ENCODE results near the gene AHI1. TPM values are rescaled to one million over a fixed set of nuclear protein-coding genes. Genes with fewer than 3 reads are reported as not detected.

AHI1 gene
- total and polyA plus RNA-seq, 8 donors, result 10.6 to 24.8 (median 16.5) TPM

- H3K27ac ChIP-seq, result no peak overlapping the region
Measured at GRCh38 chr6:135479601-135480000, 17.9 kb downstream of the AHI1 start.

GRCh38 chr6:135478626-135479025, 18.9 kb downstream of the AHI1 start:
- TF ChIP-seq, protein P1, sequence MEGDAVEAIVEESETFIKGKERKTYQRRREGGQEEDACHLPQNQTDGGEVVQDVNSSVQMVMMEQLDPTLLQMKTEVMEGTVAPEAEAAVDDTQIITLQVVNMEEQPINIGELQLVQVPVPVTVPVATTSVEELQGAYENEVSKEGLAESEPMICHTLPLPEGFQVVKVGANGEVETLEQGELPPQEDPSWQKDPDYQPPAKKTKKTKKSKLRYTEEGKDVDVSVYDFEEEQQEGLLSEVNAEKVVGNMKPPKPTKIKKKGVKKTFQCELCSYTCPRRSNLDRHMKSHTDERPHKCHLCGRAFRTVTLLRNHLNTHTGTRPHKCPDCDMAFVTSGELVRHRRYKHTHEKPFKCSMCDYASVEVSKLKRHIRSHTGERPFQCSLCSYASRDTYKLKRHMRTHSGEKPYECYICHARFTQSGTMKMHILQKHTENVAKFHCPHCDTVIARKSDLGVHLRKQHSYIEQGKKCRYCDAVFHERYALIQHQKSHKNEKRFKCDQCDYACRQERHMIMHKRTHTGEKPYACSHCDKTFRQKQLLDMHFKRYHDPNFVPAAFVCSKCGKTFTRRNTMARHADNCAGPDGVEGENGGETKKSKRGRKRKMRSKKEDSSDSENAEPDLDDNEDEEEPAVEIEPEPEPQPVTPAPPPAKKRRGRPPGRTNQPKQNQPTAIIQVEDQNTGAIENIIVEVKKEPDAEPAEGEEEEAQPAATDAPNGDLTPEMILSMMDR (IDR thresholded peaks at IDR 0.05), result no peak
- Histone ChIP-seq H3K9me3 (no peaks in the 10 kb centered on the region), H3K4me1 (no peaks in the 10 kb centered on the region), H3K27ac (no peak overlapping the region), H3K4me3 (no peak overlapping the region), H3K27me3 (no peaks in the 10 kb centered on the region), H3K36me3 (peaks cover 0 to 9% (median 8%) of the 10 kb centered on the region in 3 donors)
- intact Hi-C loops (cut with DNase I), result no loop called here
- ATAC-seq (no peak), DNase-seq (no peak), FAIRE-seq (no peak)

More at GRCh38 chr6:135479601-135480000, 17.9 kb downstream of the AHI1 start:
- FAIRE-seq (no peak), ATAC-seq (no peak), DNase-seq (no peak)
- no peak overlapping the region for H3K4me3 ChIP-seq
- intact Hi-C loops (cut with DNase I), result no loop called here
- H3K9me3 ChIP-seq, result no peaks in the 10 kb centered on the region
- H3K36me3 ChIP-seq, result peaks cover 0 to 13% (median 8%) of the 10 kb centered on the region in 3 donors
- no peaks in the 10 kb centered on the region for H3K4me1 ChIP-seq
- WGBS, 2 donors, result 97 to 98% methylated on average over 2 of the region's 2 CpGs
- TF ChIP-seq, protein P1 (IDR thresholded peaks at IDR 0.05), result no peak
- no peaks in the 10 kb centered on the region for H3K27me3 ChIP-seq

DNA sequence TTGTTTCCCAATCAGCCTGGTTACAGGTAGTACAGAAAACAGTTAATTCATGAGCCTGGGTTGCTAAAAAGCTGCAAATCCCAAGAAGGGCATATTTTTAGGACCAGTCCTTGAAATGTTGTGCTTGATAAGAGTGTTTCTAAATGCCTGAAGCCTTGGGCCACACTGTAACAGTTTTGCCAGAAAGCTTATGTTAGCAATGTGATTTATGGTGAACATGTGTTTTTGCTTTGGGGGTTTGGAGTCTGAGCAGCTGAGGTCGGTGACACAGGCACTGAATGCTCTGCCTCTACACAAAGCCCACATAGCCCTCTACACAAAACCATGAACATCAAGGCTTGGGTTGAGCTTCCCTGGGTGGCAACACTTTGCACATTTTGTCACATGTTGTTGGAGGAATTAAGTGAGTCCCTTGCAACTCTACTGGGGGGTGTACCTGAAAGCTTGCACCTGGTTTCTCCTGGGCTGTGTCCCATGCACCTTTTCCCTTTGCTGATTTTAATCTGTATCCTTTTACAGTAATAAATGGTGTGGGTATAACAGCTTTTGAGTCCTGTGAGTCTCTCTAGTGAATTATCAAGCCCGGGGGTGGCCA, 22.2 kb downstream of the AHI1 start:
- no peak overlapping the region for H3K4me3 ChIP-seq
- H3K27me3 ChIP-seq, result no peaks in the 10 kb centered on the region
- no peaks in the 10 kb centered on the region for H3K9me3 ChIP-seq
- H3K4me1 ChIP-seq, result no peaks in the 10 kb centered on the region
- no peak for DNase-seq
- FAIRE-seq, result no peak
- TF ChIP-seq, protein P1 (IDR thresholded peaks at IDR 0.05), result no peak
- peaks cover 0 to 4% (median 2%) of the 10 kb centered on the region in 3 donors for H3K36me3 ChIP-seq
- intact Hi-C loops (cut with DNase I), result no loop called here
- WGBS, 2 donors, result 88% methylated on average over 2 of the region's 2 CpGs
- H3K27ac ChIP-seq, result no peak overlapping the region
- no peak for ATAC-seq

- H3K4me1 ChIP-seq, result no peaks in the 10 kb centered on the region
- no peaks in the 10 kb centered on the region for H3K36me3 ChIP-seq
- no peak overlapping the region for H3K4me3 ChIP-seq
- H3K27me3 ChIP-seq, result no peaks in the 10 kb centered on the region
- TF ChIP-seq, protein P1 (IDR thresholded peaks at IDR 0.05), result no peak
- FAIRE-seq, result no peak
- no peak for ATAC-seq
- DNase-seq, result no peak
- intact Hi-C loops (cut with DNase I), result no loop called here
- H3K9me3 ChIP-seq, result no peaks in the 10 kb centered on the region
- no peak overlapping the region for H3K27ac ChIP-seq
Measured at GRCh38 chr6:135474362-135474761, 23.2 kb downstream of the AHI1 start.

- Histone ChIP-seq H3K4me1 (no peaks in the 10 kb centered on the region), H3K27ac (no peak overlapping the region), H3K9me3 (no peaks in the 10 kb centered on the region), H3K36me3 (peaks cover 0 to 10% (median 0%) of the 10 kb centered on the region in 3 donors), H3K27me3 (no peaks in the 10 kb centered on the region), H3K4me3 (no peak overlapping the region)
- WGBS, 2 donors, result 67 to 75% methylated on average over 4 of the region's 4 CpGs
- intact Hi-C loops (cut with DNase I), result no loop called here
- TF ChIP-seq, protein P1 (IDR thresholded peaks at IDR 0.05), result no peak
- ATAC-seq (no peak), DNase-seq (no peak), FAIRE-seq (no peak)
Measured at GRCh38 chr6:135465903-135466302, 31.6 kb downstream of the AHI1 start.
